BLaER1 treated with 17β-estradiol and CSF1 and Interleukin-3, amounts not matched to agents 10 nM and 100 nM (cell line): ENCODE measurements around the gene CST7.

Source experiments
- H3K27ac ChIP-seq, 11 experiments: shearing (Covaris generic); formaldehyde crosslinking; 2 replicates each; pipeline ENCODE4 v1.8.1; 2022
- H3K27me3 ChIP-seq, 11 experiments: shearing (Covaris generic); formaldehyde crosslinking; 2 replicates each; pipeline ENCODE4 v1.8.1; 2022
- H3K36me3 ChIP-seq, 11 experiments: shearing (Covaris generic); formaldehyde crosslinking; 2 replicates each; pipeline ENCODE4 v1.8.1; 2022
- H3K4me1 ChIP-seq, 10 experiments: shearing (Covaris generic); formaldehyde crosslinking; 2 replicates each; pipeline ENCODE4 v1.8.1; 2022
- H3K4me2 ChIP-seq, 11 experiments: shearing (Covaris generic); formaldehyde crosslinking; 2 replicates each; pipeline ENCODE4 v1.8.1; 2022
- H3K4me3 ChIP-seq, 10 experiments: shearing (Covaris generic); formaldehyde crosslinking; 2 replicates each; pipeline ENCODE4 v1.8.1; 2022
- H3K9ac ChIP-seq, 11 experiments: shearing (Covaris generic); formaldehyde crosslinking; 2 replicates each; pipeline ENCODE4 v1.8.1; 2022
- H3K9me3 ChIP-seq, 11 experiments: shearing (Covaris generic); formaldehyde crosslinking; replicated peaks in 1 of 11; 2 replicates each; pipeline ENCODE4 v1.8.1; 2022
- H4K20me1 ChIP-seq, 11 experiments: shearing (Covaris generic); formaldehyde crosslinking; 2 replicates each; pipeline ENCODE4 v1.8.1; 2022
- Cebpa-rat ChIP-seq, 11 experiments: shearing (Covaris generic); IDR thresholded peaks; 2 replicates each; pipeline ENCODE4 v1.8.1; 2022

Gene CST7

GRCh38 chr20:24955045-24955444, 6.0 kb downstream of the CST7 start:
- H3K4me3 ChIP-seq, result no peak overlapping the region
- TF ChIP-seq Cebpa-rat (IDR thresholded peaks at IDR 0.05), result no peak
- no peaks in the 10 kb centered on the region for H3K27me3 ChIP-seq
- H4K20me1 ChIP-seq, result peaks cover 0 to 38% (median 11%) of the 10 kb centered on the region in 11 experiments; a peak in 9 of 22 replicates
- peak overlapping the region; percentile 77 to 100 (median 99) for H3K4me2 ChIP-seq
- H3K4me1 ChIP-seq, result peaks cover 65 to 68% (median 67%) of the 10 kb centered on the region in 10 experiments
- peaks cover 28 to 58% (median 33%) of the 10 kb centered on the region in 11 experiments for H3K36me3 ChIP-seq
- H3K27ac ChIP-seq, result peak overlapping the region; percentile 13 to 97 (median 87); a peak in 18 of 22 replicates
- peak overlapping the region in 9 of 11 experiments; percentile 18 to 91 (median 41); a peak in 12 of 22 replicates for H3K9ac ChIP-seq
- no peaks in the 10 kb centered on the region for H3K9me3 ChIP-seq

GRCh38 chr20:24956001-24956841, 7.2 kb downstream of the CST7 start:
- no peaks in the 10 kb centered on the region for H3K27me3 ChIP-seq
- H4K20me1 ChIP-seq, result peaks cover 0 to 47% (median 18%) of the 10 kb centered on the region in 11 experiments; a peak in 10 of 22 replicates
- peaks cover 53 to 61% (median 55%) of the 10 kb centered on the region in 10 experiments for H3K4me1 ChIP-seq
- H3K4me2 ChIP-seq, result peak overlapping the region; percentile 77 to 100 (median 99); a peak in 21 of 22 replicates
- peak overlapping the region in 6 of 11 experiments; percentile 32 to 96 (median 91); a peak in 12 of 22 replicates for H3K27ac ChIP-seq
- H3K36me3 ChIP-seq, result peaks cover 40 to 69% (median 45%) of the 10 kb centered on the region in 11 experiments
- H3K4me3 ChIP-seq, result no peak overlapping the region
- TF ChIP-seq Cebpa-rat (IDR thresholded peaks at IDR 0.05), result no peak
- no peaks in the 10 kb centered on the region for H3K9me3 ChIP-seq
- peak overlapping the region in 2 of 11 experiments; percentile 4 to 19; a peak in 4 of 22 replicates for H3K9ac ChIP-seq

GRCh38 chr20:24957326-24958016, 8.4 kb downstream of the CST7 start:
- Histone ChIP-seq H3K27ac (0 out of 22 replicates have a peak overlapping the region, but pooled peaks of 1 of the 11 experiments have one; percentile 27), H3K27me3 (no peaks in the 10 kb centered on the region), H3K4me1 (peaks cover 41 to 48% (median 42%) of the 10 kb centered on the region in 10 experiments), H3K9ac (no peak overlapping the region), H3K4me3 (no peak overlapping the region), H3K4me2 (no peak overlapping the region), H3K9me3 (no peaks in the 10 kb centered on the region), H4K20me1 (peaks cover 0 to 47% (median 18%) of the 10 kb centered on the region in 11 experiments; a peak in 10 of 22 replicates), H3K36me3 (peaks cover 52 to 79% (median 57%) of the 10 kb centered on the region in 11 experiments)
- TF ChIP-seq Cebpa-rat (IDR thresholded peaks at IDR 0.05), result no peak

- Histone ChIP-seq H3K27ac (peak overlapping the region in 1 of 11 experiments; percentile 2; a peak in 1 of 22 replicates), H3K4me3 (no peak overlapping the region), H3K4me2 (no peak overlapping the region), H3K4me1 (peaks cover 28 to 35% (median 30%) of the 10 kb centered on the region in 10 experiments), H4K20me1 (peaks cover 0 to 53% (median 18%) of the 10 kb centered on the region in 11 experiments; a peak in 11 of 22 replicates), H3K9ac (no peak overlapping the region), H3K27me3 (no peaks in the 10 kb centered on the region), H3K9me3 (no peaks in the 10 kb centered on the region), H3K36me3 (peaks cover 65 to 81% (median 70%) of the 10 kb centered on the region in 11 experiments)
- TF ChIP-seq Cebpa-rat (IDR thresholded peaks at IDR 0.05), result no peak
These were observed 9.7 kb downstream of the CST7 start for GRCh38 chr20:24958506-24959385.

GRCh38 chr20:24959591-24960301, 10.7 kb downstream of the CST7 start:
- H3K27ac ChIP-seq, result no peak overlapping the region; a peak in 1 of 22 replicates
- H3K4me1 ChIP-seq, result peaks cover 19 to 25% (median 20%) of the 10 kb centered on the region in 10 experiments
- no peaks in the 10 kb centered on the region for H3K27me3 ChIP-seq
- peaks cover 74 to 89% (median 77%) of the 10 kb centered on the region in 11 experiments for H3K36me3 ChIP-seq
- no peak overlapping the region for H3K4me3 ChIP-seq
- no peaks in the 10 kb centered on the region for H3K9me3 ChIP-seq
- no peak for TF ChIP-seq Cebpa-rat (IDR thresholded peaks at IDR 0.05)
- peaks cover 0 to 57% (median 18%) of the 10 kb centered on the region in 11 experiments; a peak in 11 of 22 replicates for H4K20me1 ChIP-seq
- no peak overlapping the region for H3K9ac ChIP-seq
- no peak overlapping the region for H3K4me2 ChIP-seq

- no peak overlapping the region for H3K4me2 ChIP-seq
- peaks cover 80 to 95% (median 83%) of the 10 kb centered on the region in 11 experiments for H3K36me3 ChIP-seq
- no peak overlapping the region for H3K27ac ChIP-seq
- TF ChIP-seq Cebpa-rat (IDR thresholded peaks at IDR 0.05), result no peak
- no peak overlapping the region for H3K4me3 ChIP-seq
- peaks cover 0 to 63% (median 18%) of the 10 kb centered on the region in 11 experiments; a peak in 12 of 22 replicates for H4K20me1 ChIP-seq
- no peak overlapping the region; a peak in 1 of 22 replicates for H3K9ac ChIP-seq
- H3K4me1 ChIP-seq, result peaks cover 13 to 19% (median 14%) of the 10 kb centered on the region in 10 experiments
- H3K9me3 ChIP-seq, result no peaks in the 10 kb centered on the region
- no peaks in the 10 kb centered on the region for H3K27me3 ChIP-seq
These were observed 11.3 kb downstream of the CST7 start for GRCh38 chr20:24960302-24960801.

- Histone ChIP-seq H3K27ac (no peak overlapping the region), H4K20me1 (peaks cover 0 to 66% (median 17%) of the 10 kb centered on the region in 11 experiments; a peak in 12 of 22 replicates), H3K9ac (no peak overlapping the region), H3K9me3 (no peaks in the 10 kb centered on the region), H3K27me3 (no peaks in the 10 kb centered on the region), H3K36me3 (peaks cover 85 to 97% (median 88%) of the 10 kb centered on the region in 11 experiments), H3K4me2 (no peak overlapping the region), H3K4me3 (no peak overlapping the region), H3K4me1 (peaks cover 8 to 14% (median 9%) of the 10 kb centered on the region in 10 experiments)
- no peak for TF ChIP-seq Cebpa-rat (IDR thresholded peaks at IDR 0.05)
These were observed 11.8 kb downstream of the CST7 start for GRCh38 chr20:24960861-24961260.
